ENCODE measurements around the gene GOSR2.

DNA sequence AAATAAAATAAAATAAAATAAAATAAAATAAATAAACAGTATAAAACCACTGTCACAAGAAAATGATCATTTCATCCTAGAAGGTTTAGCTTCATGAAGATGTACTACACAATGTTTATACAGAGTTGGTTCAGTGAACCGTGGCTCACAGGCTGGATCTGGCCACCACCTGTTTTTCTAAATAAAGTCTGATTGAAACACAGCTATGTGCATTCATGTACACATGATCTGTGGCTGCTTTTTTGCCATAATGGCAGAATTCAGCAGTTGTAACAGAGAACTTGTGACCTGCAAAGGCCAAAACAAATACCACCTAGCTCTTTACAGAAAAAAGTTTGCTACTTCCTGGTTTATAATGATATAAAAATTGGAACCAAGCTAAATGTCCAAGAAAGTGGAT lies 68.7 kb downstream of the GOSR2 start:
- TF ChIP-seq CTCF (IDR thresholded peaks at IDR 0.05) (no peak), POLR2A (IDR thresholded peaks at IDR 0.05) (no peak), EP300 (IDR thresholded peaks at IDR 0.05) (no peak)

Measured in tibial nerve (tissue), 4 donors.